Raji (cell line): ENCODE data around the gene FBXO31.

Experiments
- POLR2A ChIP-seq: IDR thresholded peaks from 2 replicates; pipeline ENCODE4 v1.6.1; 2011; ENCODE audit warnings: low read depth, low read length, control low read depth; ENCODE audit not compliant: insufficient read depth

Gene FBXO31

DNA sequence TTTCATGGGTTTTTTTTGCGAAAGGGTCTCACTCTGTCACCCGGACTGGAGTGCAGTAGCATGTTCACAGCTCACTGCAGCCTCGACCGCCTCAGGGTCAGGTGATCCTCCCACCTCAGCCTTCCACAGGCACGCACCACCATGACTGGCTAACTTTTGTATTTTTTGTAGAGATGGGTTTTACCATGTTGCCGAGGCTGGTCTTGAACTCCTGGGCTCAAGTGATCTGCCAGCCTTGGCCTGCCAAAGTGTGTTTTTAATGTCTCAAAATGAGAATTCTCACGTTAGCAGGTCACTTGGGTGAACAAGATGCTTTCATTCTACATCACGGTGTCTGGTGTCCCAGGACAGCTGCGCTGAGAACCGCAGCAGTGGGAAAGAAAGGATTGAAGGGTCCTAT is 3.2 kb downstream of the FBXO31 start:
- no peak for TF ChIP-seq POLR2A

DNA sequence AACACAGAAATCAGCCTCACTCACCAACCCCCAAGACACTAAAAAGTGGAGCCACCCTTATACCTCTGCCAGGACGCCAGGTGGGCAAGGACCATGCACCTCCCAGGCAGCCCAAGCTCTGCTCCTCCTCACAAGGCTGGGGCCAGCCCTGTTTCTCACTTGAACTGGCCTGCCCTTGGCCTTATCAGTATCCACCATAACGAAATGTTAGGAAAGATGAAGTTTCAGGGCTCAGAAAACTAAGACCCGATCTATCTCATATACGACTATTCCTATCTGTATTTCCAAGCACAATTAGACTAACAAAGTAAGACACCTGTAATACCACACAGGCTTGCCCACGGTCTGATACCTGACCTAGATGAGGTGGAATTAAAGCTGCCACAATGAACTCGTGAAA is 6.9 kb downstream of the FBXO31 start:
- TF ChIP-seq POLR2A = no peak

DNA sequence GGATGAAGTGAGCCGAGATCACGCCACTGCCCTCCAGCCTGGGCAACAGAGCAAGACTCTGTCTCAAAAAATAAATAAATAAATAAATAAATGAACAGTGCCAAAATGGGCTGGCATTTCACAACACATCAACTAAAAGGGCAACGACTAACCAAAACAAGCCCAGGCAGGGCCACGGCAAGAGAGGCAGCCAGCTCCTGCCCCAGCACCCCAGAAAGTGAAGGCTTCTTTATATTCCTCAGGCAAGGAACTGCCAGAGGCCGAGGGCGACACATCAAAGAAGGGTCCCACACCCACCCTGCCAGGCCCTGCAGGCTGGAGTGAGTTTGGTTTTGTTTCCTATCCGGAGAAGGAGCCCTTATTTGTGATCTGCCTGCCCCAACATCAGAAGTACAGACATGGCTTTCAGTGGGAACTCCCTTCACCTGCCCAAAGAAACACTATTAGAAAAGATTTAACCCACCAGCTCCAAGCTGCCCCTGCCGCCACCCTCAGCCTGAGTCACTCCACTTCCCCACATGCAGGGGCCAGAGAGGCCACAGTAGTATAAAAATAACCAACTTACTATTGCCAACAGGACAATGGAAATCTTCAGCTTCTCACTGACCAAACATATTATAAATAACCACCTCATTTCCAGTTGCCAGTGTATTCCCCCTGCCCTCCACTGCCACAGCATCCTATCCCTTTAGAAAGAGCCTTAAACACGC is 8.0 kb downstream of the FBXO31 start:
- TF ChIP-seq POLR2A = no peak

DNA sequence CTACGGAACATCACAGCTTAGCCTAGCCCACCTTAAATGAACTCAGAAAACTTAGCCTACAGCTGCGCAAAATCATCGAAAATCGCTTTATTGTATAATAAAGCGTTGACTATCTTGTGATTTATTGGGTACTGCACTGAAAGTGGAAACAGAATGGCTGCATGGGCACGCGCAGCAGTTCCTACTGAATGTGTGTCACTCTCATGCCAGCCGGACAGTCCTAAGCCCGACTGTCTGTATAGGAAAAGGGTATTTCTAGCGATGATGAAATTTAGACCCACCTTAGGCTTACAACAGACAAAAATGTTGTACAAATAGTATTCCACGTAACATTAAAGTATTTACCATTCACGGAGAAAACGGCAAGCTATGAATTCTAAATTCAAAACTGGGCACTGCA is 9.3 kb downstream of the FBXO31 start:
- no peak for TF ChIP-seq POLR2A

DNA sequence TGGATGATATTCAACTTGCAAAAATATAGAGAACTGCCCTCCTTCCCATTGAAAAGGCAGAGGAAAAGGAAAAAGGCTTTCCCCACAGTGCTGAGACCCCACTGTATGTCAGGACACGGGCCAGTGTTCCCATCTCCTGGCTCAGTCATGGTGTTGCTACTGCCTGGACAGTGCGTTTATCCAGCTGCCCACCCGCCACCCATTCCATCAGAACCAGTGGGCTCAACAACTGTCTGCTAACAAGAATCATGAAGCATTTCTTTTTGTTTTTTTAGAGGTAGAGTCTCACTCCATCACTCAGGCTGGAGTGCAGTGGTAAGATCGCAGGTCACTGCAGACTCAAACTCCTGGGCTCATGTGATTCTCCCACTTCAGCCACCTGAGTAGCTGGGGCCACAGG is 11.3 kb downstream of the FBXO31 start:
- no peak for TF ChIP-seq POLR2A

DNA sequence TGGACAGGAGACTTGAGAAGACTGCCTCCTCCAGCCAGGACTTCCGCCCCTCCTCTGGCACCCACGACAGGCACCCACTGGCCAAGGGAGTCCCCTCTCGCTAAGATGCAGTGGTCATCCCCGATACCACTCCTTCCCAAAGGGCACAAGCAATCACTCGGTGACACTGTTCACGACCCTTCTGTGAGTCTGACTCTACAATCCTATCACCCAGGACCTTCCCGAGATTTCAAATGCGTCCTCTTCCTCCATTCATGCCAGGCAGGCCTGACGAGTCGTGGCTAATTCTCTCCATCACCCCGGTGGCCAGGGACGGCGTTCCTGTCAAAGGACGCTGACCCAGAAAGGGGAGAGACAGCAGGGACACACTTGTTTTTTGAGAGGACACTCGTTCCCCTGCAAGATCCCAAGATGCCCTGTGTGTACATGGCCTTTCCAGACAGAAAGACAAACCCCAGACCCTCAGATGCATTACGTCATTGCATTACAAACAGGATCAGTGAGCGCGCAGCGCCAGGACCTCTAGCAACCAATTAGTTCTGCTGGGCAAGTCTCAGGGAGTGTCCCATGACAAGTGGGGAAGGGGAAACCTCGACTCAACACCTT is 12.2 kb downstream of the FBXO31 start:
- TF ChIP-seq POLR2A = no peak

DNA sequence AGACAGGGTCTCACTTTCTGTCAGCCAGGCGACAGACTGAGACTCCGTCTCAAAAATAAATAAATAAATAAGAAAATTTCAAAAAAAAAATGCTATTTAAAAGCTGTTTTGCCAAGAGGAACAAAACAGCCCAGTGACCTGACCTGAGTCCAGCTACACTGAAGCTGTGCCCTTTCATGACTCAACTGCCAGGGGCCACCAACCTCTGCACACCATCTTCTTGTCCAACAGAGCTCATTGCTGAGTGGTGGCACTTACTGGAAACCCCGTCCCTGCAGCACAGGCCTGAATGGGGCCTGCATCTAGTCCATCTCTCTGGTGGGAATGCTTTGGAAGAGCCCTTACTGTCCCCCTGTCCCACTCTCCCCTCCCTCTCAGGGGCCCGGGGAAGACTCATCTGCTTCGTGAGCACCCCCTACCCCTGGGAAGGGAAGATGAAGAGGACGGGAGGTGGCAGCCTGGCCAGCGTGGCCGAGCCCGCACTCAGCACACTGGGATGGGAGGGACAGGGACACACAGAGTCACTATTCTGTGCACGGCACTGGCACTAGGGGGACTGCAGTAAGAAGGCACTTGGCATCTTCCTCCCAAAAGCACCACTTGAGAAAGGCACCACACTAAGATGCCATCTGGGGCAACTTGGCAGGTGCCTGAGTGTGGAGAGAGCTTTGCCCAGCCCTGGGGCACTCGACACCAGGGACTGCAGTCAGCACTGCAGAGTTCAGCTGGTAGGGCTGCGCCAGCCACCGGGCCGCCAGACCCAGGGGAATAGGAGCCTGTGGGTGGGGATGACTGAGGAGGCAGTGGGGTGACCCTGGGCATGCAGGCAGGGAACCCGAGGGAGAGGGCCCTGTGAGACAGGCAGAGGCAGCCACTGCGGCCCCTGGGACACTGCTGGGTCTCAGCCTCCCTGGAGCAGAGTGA is 13.5 kb downstream of the FBXO31 start:
- TF ChIP-seq POLR2A = no peak

DNA sequence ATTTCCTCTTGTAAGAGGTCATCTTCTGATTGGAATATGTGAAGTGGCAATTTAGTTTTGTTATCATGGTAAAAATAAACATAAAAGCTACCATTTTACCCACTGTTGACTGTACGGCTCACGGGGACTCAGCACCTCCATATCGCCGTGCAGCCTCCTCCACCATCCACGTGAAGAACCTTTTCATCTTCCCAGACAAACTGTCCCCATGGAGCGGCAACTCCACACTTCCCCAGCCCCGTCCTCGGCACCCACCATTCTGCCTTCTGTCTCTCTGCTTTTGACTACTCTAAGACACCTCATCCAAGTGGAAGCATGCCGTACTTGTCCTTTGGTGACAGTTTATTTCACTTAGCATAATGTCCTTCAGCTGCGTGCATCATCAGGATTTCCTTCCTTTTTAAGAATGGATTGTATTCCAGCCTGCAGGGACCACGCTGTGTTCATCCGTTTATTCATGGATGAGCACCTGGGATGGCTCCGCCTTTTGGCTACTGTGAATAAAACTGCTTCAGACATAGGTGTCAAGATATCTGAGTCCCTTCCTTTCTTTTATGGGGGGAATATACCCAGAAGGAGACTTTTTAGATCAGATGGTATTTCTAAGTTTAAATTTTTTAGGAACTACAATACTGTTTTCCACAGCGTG is 14.3 kb downstream of the FBXO31 start:
- no peak for TF ChIP-seq POLR2A

DNA sequence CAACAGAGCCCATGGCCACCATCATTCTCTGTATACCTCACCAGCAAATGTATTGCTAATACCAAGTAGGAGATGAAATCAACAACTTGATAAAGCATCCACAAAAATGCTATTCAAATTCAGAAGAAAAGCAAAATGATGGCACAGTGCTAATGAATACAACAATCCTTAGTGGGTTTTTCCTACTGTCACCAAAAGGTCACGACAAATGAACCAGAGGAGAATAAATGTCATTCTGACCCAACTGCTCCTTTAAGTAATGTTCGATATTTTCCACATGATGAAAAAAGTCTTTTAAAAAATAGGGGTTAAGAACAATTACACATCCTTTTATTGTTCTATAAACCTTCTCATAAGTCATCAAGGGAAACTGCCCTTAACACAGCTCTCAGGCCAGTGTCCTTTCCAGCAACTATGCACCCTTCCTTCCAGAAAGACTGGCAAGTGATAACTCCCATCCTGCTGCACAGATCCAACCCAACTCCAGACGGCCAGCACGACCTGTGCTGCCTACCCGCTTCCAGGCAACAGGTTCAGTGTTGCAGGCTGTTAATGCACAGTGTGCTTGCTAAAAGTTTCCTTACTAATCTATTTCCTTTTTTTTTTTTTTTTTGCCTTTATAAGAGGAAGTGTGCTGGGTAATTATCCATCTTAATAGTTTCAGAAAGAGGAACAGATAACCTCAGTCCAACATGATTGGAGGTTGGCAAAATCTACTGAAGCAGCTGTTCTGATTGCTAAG is 15.4 kb downstream of the FBXO31 start:
- TF ChIP-seq POLR2A = no peak

DNA sequence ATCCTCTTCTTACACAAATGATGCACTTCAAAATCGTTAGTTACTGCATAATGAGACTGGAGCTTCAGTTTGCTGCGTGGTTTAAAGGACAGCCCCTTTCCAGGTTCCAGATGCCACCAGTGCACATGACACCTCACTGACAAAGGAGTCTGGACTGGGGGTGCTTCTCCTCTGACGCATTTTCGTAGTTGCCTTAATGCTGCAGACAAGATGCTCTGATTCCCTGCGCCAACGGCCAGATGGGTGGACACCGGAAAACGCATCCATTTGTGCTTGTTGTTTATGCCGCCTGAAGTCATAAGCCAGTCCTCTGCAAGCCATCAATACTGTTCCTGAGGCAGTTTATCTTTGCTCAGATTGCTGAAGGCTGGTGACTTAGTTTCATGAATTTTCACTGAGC is 16.0 kb downstream of the FBXO31 start:
- TF ChIP-seq POLR2A = no peak

DNA sequence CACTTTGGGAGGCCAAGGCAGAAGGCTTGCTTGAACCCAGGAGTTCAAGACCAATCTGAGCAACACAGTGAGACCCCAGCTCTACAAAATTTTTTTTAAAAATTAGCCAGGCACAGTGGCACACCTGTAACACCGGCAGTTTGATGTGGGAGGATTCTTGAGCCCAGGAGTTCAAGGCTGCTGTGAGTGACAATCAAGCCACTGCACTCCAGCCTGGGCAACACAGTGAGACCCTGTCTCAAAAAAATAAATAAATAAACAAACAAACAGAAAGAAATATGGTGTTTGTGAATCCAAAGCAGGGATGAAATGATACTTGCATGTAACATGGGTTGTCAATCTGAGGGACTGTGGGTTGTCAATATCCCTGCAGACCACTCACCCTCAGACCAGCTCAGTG is 16.6 kb downstream of the FBXO31 start:
- no peak for TF ChIP-seq POLR2A

DNA sequence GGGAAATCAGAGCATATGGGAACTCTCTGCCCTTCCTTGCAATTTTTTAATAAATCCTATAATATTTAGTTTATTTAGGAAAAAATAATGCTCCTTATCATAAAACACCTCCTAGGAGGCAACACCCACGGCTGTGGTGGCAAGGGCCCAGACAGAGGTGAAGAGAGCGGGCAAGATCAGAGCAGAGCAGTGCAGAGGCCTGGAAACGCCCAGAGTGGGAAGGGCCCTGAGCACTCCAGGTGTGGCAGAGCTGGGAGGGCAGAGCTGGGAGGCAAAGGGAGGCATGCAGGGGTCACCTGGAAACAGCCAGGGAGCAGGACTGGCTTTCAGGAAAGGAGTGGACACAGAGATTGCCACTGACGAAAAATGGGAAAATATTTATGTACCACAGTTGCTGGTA is 17.3 kb downstream of the FBXO31 start:
- no peak for TF ChIP-seq POLR2A

DNA sequence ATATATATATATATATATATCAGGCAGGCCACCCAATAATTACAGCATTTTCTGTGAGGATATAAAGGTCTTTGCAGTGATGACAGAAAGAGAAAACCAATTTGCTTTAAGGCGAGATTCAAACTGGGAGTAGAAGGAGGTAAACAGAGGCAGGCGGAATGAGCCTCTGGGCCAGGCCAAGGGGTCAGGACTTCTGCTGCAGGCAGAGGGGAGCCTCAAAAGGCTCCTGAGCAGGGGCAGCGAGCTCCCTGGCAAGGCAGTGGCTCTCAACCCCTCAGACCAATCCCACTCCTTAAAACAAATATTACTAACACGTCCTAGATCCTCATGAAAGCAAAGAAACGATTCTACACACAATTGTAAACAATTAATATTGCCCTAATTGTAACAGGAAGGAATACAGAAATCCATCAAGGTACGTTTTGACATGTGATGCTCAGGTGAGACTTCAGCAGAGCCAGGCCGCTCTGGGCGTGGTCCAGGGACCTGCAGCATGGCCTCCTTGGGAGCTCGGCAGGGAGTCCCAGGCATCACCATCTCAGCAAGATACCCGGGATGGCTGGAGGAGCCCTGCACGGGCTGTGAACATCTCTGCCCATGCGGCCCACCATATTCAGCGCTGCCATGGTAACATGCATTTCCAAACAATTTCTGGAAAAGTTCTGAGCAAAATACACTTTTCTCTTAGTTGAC is 18.4 kb downstream of the FBXO31 start:
- TF ChIP-seq POLR2A = no peak

DNA sequence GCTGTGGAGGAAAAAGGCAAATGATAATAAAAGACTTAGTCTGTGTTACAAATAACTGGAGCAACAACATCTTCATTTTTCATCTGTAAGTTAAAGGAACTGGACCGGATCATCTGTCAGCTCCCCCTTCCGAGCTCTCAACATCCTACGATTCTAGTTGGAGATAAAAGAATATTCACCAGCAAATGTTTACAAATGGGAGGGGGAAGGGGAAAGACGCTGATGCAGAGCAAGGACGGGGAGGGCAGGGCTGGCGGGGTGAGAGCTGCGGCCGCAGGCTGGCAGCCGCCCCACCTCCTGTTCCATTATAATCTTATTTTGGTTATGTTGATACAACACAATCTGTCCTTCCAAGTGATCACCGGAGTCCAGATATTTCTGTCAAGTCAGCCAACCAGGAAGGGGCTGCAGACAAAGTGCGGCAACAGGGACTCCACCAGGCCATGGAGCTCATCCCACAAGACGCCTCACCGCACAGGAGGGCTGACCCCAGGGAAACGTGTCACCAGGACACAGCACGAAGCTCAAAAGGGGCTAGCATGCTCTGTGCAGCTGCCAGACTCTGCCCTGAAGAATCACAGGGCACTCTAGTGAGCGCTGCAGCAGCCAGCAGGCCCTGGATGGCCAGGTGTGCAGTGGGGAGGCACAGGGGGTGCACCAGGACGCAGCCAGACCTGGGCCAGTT is 19.7 kb downstream of the FBXO31 start:
- no peak for TF ChIP-seq POLR2A
